Activated gamma-delta T cell treated with anti-CD3 and anti-CD28 coated beads, Interleukin-2, amount 50 U/mL, for 16 hours (primary cell): ENCODE data around the gene APOB.
"Not testable (repeated sequence)": the region's sequence is repeated elsewhere in the genome, so short reads cannot be mapped to it uniquely, and the experiment has no call there.

ENCODE experiments used
- DNase-seq: peaks from one replicate; pipeline ENCODE4 v3.0.0-alpha.2; 2020; ENCODE audit warnings: low read depth

The APOB gene

GRCh38 chr2:21032338-21033236 lies 11.3 kb downstream of the APOB start:
- DNase-seq: no peak

- no peak for DNase-seq
These were observed 12.6 kb downstream of the APOB start for GRCh38 chr2:21030983-21031968.

- no peak for DNase-seq
These were observed 14.4 kb downstream of the APOB start for GRCh38 chr2:21029519-21029918.

DNA sequence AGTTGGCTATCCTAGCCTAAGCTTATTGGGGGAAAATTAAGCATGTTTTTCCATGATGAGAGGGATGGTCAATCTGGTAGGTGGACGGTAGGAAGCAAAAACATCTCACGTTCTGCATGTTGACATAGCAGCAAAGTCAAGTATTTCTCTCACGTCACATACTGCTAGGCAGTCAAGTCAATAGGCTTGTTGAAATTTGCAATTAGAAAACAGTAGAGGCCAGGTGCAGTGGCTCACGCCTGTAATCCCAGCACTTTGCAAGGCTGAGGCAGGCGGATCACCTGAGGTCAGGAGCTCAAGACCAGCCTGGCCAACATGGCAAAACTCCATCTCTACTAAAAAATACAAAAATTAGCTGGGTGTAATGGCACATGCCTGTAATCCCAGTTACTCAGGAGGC lies 14.9 kb downstream of the APOB start:
- not testable (repeated sequence) for DNase-seq

DNA sequence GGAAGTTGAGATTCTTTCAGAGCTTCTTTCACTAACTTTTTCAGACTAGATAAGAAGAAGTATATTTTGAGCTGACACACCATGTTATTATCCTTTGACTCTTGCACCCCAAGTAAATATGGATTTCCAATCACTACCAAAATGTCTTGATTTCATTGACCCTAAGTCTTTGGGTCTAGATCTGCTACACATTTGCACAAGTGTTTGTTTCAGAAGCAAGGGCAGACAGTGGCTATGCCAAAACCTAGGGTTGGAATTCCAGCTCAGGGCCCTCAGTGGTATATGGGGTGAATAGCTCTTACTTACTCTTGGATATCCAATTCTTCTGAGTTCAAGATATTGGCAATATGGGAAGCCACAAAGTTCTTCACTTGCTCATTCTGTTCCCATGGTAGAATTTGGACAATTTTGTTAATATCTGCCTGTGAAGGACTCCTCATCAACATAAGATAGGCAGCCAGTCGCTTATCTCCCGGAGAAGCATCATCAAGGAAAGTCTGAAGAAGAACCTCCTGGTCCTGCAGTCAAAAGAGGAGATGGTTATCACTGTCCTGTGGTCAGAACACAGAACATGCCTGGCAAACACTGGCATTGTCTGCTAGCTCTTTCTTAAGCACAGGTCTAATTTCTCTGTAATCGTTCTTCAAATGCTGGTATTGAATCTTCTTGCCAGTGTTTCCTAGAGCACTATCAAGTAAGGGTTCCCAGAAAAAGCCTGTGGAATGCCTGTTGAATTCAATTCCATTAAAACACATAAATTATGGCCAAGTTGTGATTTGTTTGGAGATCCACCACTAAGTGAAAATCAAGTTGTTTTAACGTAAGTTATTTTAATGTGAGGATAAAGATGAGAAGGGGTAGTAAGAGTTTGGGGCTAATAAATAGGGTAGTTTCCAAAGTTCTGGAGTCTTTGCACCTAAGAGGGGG lies 15.6 kb downstream of the APOB start:
- DNase-seq: no peak

- no peak for DNase-seq
These were observed 17.2 kb downstream of the APOB start for GRCh38 chr2:21026479-21027282.

DNA sequence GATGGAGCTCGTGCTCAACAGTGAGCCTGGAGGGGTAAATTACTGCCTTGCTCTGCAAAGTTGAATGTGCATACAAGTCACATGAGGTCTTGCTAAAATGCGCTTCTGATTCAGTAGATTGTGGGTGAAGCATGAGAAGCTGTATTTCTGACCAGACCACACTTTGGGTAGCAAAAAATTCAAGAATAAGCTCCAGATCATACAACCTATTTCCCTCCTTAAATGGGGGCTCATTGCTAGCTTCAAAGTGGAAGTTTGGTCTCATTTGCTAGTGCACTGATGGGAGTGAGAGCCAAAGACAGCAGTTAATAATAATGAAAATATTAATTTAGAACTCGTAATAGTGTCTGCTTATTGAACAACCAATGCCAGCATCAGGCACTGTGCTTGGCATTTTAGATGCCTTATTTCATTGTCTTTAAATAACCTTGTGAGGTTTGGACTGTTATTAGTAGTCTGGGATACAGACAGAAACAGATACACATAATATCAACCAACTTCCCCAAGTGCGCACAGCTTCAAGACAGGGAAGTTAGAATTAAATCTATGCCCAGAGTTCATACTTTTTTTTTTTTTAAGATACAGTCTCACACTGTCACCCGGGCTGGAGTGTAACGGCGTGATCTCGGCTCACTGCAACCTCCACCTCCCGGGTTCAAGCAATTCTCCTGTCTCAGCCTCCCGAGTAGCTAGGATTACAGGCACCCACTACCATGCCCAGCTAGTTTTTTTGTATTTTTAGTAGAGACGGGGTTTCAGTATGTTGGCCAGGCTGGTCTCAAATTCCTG lies 18.0 kb downstream of the APOB start:
- DNase-seq: no peak

GRCh38 chr2:21024722-21025389 lies 19.0 kb downstream of the APOB start:
- no peak for DNase-seq

GRCh38 chr2:21024198-21024597 lies 19.7 kb downstream of the APOB start:
- DNase-seq: no peak

GRCh38 chr2:21023419-21024181 lies 20.3 kb downstream of the APOB start:
- DNase-seq: no peak

DNA sequence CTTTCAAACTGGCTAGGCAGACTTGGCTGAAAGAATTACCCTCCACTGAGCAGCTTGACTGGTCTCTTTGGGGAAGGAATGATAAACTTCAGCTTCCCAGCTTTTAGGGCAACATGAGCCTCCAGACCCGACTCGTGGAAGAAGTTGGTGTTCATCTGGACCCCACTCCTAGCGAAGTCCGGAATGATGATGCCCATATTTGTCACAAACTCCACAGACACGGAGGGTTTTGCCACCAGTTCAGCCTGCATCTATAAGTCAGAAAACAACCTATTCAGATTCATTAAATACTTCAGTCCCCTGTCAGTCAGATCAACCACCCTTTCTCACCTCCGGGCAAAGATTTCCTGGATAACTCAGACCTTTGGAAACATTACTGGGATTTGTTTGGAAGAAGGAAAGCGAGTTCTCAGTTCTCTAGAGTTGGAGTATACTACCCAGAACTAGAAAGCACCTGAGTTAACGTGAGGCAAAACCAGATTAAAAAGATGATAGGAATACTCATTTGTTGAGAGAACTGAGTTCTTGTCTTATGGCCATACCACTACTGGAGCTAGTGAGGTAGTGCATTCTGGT lies 21.0 kb downstream of the APOB start:
- no peak for DNase-seq

DNA sequence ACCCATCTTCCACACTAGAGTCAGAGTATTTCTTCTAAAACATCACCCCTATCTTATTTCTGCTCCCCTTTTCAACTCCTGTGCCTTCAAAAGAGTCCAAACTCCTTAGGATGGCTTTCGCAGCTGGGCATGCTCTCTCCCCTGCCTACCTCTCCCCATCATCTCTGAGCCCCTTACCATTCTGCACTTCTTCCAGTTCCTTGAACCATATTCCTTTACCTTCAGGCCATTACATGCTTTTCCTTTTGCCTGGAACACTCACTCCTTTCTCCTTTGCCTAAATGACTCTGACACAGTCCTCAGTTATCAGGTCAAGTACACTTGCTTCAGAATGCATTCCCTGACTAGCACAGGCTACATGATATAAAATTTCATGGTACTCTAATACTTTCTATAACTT lies 22.4 kb downstream of the APOB start:
- DNase-seq: no peak

- DNase-seq: no peak
These were observed 23.1 kb downstream of the APOB start for GRCh38 chr2:21020668-21021288.

DNA sequence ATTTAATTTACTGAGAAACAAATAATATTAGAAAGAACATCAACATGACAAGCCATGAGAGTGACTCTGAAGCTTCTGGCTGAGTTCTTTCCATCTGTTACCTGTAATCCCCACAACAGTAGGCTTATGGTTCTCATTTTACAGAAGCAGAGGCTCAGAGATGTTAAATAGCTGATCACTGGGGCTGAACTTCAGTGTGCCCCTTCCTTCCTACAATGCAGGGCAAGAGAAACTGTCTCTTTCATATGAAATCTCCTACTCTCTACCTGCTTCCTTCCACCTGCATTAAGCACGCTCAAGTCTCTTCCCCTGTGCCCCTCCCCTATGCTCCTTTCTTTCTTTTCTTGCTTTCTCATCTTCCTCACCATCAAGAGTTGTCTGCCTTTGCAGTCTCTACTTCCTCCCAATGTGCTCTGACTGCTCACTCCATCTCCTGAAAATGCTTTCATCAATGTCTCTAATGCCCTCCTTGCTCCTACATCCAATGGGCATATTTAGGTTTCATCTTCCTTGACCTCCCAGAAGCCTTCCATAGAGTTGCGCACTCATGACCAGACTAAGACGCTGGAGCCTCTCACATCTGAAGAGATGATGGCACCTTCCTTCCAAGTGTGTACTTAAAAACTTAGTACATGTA lies 23.7 kb downstream of the APOB start:
- no peak for DNase-seq

- no peak for DNase-seq
These were observed 24.2 kb downstream of the APOB start for GRCh38 chr2:21019678-21020021.

- no peak for DNase-seq
These were observed 24.7 kb downstream of the APOB start for GRCh38 chr2:21019000-21019677.

- no peak for DNase-seq
These were observed 25.6 kb downstream of the APOB start for GRCh38 chr2:21018290-21018689.
